Fibroblast of skin of right quadriceps (primary cell): ENCODE results near the gene HOXA4.
A peak's percentile ranks its signal among the peaks of the same experiment; 100 is the strongest.

ENCODE experiments used
- DNase-seq: peaks from one replicate; pipeline ENCODE4 v3.0.0-alpha.2; 2013

The HOXA4 gene

DNA sequence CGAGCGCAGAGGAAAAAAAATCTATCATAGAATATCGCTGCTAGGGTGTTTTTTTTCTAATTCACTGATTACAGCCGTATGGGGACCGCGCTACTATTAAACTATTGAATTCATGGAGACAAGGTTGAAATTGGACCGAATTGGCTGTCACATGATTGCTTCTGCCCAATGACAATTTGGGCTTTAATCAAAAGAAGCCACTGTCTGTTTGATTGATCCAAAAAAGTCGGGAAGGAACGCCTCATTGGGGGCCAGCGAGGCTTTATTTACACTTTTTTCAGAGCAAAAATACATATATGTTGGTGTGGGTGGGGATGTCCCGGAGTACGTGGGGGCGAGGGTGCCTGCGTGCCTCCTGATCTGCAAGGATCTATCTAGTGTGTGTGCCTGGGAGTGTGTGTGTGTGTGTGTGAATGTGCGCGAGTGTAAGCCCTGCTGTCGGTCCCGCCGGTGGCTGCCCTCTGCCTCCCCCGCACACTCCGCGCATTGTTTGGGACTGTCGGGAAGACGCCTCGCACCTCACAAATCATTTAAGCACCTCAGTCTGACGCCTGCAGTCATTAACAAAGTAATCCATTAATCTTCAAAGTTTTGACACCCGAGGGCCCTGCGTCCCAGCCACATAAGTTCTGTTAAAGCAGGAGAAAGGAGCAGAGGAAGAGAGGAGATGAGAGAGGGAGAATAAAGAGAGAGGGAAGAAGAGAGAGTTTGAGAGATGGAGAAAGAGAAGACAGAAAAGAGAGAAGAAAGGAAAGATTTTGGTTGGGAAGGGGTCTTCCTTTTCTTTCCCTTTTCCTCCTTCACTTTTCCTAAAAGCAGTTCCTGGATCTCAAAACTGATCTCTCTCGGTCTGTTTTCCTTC, 27.7 kb downstream of the HOXA4 start, which contains the start of gene HOXA2:
Gene HOXA2 (minus strand): TSS at position 103 of the 862 bp plus-strand sequence. CDS start 183 bp downstream, outside the sequence.
- no peak for DNase-seq

DNA sequence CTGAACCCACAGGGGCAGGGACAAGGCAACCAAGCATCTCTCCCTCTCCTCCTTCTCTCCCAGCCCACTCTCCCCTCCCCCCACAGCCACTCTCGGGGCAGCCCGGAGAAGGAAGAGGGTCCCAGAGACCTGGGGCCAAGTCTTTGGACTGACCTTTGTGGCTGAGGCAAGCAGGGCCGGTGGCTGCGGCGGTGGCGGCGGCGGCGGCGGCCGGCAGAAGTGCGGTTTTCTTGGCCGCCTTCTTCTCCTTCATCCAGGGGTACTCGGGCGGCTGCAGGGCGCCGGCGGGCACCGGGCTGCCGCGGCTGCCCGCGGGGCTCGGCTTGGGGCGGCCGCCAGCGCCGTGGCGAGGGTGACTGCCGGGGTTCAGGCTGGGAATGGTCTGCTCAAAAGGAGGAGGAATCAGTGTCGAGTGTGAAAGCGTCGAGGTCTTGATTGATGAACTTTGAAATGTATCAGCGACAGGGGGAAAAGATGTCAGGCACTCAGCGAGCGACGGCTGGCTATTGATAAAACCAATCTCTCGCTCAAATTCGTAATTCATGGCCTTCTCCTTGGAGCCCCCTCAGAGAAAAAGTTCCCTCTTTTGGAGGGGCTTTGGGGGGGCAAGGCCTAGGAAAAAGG, 28.5 kb downstream of the HOXA4 start:
- no peak for DNase-seq

DNA sequence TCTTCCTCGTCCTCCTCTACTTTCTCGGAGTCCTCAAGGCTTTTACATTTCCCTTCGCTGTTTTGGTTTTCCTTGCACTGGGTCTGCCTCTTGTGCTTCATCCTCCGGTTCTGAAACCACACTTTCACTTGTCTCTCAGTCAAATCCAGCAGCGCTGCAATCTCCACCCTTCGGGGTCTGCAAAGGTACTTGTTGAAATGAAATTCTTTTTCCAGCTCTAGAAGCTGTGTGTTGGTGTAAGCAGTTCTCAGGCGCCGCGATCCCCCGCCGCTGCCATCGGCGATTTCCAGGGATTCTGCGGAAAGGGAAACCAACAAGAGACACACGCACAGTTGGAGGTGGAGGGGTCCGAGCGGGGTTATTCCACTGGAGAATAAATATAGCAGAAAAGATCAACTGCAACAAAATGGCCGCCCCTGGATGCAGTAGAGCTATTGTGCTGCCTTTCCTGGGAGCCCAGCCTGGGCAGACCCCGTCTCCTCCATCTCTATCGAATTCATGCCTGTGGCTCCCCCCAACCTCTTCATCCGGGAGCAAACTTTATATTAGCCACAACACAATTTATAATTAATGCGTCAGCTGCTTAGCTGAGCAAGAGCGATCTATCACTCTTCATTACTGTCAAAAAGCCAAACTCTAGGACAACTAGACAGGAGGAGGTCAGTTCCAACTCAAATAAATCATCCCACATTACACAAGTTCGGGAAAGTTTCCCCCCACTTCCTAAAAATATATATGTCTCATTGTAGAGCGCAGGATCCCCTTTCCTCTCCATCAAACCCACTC, 29.2 kb downstream of the HOXA4 start:
- DNase-seq: no peak

DNA sequence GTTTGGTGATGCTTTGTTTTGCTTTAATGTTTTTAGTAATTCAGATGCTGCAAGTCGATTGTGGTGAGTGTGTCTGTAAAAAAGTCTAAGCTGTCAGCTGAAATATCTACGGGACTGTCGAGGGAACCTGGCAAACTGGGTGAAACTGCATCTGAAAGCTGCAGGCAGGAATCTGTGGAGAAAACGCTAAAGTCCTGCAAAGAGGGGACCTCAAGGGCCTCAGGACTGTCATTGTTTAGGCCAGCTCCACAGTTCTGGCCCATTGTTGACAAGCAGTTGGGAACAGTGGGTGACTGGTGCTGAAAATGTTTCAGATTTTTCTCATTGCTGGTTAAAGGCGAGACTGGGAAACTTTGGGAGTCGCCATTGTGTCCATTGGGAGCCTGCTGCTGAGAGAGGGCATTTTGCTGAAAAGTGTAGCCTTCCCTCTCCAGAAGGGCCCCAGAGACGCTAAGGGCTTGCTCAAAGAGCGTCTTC, 29.8 kb downstream of the HOXA4 start:
- no peak for DNase-seq

DNA sequence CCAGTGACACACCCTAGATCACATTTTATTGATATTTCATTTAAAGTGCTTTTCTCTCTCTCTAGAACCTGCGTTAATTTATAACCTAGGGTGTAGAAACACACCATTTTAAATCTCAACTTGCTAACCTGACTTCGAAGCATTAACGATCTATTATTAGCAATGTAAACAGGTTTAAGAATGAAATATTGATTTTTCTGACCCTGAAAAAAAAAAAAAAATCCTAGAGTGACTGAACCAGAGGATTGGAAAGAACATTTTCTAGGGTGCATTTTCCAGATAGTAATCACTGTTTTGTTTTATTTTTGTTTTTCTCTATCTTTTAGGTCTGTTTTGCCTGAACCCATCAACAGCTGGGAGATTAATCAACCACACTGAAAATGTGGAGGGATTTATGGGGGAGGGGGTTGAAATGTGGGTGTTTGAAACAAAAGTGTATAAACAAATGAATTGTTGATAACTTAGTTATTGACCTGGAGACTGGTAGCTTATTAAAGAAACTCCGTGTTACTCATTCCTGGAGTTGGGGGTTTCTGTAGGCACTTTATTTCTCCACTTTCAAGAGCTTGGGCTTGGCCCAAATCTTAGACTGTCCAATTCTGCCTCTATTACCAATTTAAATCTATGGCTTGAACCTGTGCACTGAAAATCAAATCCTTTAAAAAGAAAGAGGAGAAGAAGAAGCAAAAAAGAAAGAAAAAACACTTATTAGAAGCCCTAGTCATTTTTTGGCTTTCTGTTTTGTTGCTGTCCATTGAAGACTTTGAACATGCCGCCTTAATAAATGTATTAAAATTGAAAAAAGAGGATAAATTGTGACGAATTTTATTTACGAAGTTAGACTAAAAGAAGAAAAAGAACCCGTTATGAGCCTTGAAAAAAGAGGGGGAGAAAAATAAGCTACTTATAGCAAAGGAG, 30.8 kb downstream of the HOXA4 start:
- no peak for DNase-seq

DNA sequence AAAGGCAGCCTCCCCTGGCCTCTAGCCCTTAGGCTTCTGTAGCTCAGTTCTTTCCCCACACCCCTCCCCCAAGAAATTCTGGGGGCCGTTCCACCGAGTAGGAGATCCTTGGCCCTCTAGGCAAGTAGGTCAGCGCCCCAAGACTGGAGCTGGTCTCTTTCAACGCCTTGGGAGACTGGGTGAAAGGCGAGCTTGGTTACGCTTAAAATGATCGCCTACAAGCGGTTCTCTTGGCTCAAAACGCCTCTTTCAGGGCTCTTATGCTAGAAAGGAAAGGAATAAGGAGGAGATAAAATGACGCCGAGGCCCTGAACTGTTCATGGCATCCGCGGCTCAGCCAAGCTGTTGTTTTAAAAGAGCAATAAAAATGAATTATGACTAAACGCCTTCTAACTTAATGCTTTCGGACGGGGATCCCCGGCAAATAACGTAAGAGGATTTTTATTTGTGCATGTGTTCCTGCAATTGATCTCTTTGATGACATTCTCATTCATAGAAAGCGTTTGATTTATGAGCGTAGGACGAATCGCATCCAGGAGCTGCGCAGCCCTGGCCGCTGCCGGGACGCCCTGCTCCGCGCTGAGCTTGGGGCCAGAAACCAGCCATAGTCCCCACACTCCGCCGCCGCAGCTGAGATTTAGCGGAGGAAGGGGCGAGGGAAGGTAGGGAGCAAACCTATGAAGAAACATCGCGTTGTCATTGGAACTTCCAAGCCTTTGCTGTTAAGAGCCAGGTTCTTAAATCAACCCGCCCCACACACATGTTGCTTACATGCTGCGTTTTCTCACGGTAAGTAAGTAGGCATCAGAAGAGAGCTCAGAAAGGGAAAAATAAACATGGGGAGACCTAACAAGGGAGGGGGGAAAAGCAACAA, 31.7 kb downstream of the HOXA4 start:
- DNase-seq: peak; percentile 79

DNA sequence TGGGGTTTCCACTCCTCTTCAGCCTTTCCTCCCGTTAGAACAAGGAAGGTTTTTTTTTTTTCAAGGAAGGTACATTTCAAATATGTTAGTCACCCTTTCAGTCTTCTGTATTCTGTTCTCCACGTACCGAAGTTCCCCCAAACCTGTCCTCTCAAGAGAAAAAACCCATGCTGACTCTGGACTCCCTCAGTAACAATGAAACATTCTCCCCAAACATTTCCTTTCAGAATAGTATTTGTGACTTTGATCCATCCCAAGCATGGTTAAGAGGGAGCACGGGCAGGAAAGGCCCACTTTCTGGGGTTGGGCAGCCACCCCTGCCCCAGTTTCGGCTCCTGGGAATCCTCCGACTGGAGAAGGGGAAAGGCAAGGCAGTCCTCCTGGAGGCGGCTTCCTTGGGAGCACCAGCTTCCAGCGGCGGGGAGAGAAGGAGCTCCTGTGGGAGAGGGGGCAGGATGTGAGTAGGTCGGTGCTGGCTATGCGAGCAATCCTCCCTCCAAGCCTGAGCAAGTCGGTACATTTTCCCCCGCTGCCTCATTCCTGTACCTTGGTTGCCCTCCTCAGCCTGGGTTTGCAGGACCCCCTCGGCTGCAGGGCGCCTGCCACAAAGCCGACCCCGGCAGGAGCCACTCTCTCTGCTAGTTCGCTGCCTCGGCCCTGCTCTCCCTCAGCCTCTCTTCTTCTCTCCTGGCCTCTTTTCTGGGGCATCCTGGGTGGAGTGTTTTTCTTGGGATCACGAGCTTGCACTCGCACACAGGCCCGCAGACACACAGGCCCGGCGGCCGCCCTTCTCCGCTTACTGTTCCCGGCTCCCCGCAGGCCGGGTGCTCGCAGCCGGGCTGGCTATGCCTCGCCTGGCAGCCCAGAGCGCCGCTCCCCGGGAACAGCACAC, 32.6 kb downstream of the HOXA4 start:
- DNase-seq: peak; percentile 29

DNA sequence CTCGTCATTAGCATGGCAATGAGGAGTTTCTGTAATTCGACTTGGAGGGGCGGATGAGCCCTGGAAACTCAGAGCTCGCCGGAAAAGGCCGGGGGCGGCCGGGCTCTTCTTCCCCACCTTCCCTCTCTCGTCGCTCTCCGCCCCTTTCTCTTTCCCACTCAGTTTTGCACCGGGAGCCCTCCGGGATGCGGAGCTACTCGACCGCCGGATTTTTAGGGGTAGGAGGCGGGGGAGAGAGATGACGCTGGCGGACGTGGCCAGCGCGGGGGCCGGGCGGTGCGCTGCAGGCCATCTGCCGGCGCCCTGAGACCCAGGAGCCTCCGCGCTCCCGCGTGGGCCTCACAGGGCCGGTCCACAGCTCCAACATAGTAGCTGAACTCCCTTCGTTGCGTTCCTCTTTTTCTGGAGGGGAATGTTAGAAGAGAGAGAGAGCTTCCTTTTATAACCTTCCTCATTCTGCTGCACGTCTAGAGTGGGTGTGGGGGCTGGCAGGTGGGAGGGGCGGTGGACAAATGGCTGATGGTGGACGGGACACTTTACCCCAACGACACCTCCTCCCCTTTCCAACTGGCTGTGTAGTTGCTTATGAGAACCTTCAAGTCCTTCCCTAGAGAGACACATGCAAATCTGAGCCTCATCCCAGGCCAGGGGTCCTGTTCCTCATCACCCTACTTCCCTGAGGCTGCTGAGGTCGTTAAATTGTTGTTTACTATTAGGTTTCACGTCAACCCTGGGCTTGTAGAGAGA, 33.6 kb downstream of the HOXA4 start:
- peak; percentile 26 for DNase-seq

DNA sequence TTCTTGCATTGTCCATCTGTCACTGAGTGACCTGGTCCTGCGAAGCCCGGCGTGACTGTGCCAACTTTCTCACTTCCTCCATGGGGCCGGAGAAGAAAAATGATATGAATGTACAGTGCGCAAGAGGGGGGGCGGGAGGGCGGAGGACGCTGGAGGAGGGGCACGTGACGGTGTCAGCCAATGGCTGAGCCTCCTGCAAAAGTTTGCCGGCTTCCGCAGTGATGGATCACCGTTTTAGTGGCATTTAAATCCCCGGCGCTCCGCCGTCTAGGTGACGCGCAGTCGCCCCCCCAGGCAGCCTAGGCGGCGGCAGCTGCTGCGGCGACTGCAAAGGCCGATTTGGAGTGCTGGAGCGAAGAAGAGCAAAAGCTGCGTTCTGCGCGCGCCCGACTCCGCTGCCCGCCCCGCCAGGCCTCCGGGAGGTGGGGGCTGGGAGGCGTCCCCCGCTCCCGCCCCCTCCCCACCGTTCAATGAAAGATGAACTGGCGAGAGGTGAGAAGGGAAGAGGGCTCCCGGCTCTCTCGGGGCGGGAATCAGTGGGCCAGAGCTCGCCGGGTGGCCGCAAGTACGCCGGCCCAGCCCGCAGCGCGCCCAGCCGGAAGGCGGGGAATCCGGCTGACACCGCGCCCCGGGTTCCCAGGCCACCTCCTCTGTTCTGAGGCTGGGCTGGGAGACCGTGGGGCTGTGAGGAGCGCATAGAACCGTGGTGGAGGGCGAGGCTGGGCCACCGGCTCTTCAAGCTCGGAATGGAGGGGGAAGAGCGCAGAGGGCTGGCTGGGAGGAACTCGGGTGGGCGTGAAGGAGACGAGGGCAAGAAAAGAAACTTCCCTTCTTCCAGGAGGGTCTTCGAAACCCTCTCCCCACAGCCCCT, 34.4 kb downstream of the HOXA4 start, which contains the start of gene HOXA1:
Gene HOXA1 (minus strand): TSS at position 104 of the 871 bp plus-strand sequence. CDS start 88 bp downstream, at position 16.
- DNase-seq: peak; percentile 88

DNA sequence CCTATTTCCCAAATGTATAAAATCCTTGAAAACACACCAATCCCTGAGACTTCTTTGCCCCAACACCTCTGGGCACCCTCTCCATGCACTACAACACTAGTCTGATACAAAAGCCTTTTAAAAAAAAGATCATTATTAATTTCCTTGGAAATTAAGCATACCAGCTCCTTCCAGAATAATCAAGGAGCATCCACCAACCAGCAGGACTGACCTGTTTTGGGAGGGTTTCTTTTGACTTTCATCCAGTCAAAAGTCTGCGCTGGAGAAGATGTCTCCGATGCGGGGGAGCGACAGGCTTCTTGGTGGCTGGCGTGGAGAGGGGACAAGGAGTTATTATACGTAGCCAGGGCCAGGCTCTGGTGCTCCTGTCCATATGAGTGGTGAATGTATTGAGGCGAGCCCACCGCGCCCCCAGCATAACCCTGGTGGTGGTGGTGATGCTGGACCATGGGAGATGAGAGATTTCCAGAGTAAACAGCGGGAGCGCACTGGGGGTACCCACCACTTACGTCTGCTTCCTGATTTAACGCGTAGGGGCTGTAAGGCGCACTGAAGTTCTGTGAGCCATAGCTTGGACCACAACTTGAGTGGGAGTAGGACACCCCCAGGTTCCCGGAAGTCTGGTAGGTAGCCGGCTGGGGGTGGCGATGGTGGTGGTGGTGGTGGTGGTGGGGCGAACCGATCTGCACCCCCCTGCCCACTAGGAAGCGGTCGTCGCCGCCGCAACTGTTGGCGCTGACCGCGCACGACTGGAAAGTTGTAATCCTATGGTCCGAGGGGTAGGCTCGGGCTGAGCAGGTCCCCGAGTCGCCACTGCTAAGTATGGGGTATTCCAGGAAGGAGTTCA, 35.3 kb downstream of the HOXA4 start:
- DNase-seq: no peak

DNA sequence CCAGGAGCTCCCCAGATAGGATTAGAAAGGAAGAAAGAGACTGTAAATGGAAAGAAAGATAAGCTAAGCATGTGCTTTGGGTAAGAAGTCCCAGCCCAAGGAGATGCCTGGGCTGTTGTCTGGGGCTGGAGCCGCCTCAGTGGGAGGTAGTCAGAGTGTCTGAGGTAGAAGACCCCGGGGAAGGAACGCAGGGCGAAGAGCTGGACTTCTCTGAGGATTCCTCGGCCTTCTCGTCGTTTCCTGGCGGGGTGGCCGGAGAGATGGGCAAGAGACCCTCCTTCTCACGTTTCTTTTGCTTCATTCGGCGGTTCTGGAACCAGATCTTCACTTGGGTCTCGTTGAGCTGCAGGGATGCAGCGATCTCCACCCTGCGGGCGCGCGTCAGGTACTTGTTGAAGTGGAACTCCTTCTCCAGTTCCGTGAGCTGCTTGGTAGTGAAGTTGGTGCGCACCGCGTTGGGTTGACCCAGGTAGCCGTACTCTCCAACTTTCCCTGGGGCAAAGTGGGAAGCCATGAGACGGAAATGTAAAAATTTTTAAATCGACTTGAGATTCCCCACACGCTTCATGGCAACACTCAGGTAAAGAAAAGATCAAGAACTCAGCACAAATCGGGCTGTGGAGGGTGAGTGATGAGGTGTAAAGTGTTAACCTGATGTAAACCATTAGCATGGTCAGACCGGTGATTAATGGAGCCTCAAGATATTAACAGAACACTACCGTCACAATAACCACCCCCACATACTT, 36.1 kb downstream of the HOXA4 start:
- DNase-seq: no peak

DNA sequence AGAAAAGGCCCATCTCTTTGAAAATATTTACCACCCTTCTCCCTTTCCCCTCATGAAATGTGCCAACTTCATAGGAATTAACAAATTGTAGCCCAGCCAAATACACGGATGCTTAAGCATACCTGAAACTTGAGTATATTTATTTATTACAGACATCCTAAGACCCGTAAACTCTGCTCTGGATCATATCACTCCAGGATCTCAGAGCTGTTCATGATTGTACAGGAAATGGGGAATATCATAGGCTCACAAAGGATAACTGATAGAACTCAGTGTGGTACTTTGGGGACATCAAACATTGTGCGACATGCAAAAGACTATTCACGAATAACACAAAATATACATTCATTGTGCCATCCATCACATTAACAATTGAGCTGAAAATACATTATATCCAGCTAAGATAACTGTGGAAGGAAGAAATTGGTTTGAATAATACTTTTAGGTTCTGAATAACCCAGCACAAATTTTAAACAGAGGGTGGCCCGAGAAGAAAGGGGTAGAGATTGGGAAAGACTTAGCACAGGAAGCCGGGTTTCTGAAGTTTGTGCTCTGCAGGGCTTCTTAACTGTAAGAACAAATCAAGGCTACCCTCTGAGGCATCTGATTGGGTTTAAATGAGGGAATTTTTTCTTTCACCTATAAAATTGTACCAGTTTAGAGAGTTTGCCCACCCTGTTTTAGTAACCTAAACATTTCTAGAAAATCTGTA, 37.2 kb downstream of the HOXA4 start:
- DNase-seq: no peak

DNA sequence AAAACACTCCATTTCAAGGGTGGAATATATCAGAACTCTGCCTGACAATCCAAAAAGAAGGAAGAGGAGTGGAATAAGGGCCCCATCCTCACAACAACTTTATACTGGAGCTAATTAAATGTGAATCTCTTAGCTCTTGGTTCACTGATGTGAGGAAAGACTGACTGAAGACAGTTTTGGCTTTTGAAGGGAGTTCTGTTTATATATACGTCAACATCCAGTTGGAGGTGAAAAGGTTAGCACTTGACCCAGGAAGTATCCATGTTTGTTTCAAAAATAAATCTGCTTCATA, 37.8 kb downstream of the HOXA4 start:
- DNase-seq: no peak

DNA sequence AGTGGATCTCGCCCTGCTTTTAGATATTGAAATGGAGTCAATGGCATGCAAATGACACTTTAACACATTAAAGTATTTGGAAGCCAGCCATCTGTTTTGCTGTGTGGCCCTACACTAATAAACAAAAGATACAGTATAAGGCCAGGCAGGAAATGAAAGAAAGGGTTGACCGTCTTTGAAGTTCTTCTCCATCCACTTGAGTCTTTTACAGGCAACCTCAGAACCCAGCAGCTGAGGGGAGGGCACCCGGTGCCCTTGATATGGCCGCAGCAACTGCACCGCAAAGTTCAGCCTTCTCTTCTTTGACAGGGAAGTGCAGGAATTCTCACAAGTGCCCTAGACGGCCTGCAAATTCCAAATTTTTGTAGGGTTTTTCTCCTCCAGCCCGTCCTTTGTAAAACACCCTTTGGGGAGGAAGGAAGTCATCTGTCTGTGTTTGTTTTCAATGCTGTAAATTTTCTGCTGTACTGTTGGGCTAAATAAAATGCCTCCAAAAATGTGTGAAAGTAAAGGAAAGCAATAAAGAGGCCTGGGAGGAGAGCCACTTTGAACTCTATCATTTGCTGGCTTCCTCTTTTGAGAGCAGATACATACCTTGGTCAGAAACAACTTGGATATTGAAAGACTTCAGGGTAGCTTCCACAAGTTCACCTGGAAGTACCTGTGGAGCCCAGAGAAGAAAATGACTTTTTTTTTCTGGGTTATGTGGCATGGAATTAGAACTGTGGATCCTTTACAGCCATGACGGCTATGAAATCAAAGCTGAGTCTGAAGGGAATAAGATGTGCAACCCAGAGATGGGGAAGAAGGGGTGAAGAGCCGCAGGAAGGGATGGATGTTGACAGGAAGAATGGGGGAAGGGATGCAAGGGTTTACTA, 38.4 kb downstream of the HOXA4 start:
- DNase-seq: no peak

DNA sequence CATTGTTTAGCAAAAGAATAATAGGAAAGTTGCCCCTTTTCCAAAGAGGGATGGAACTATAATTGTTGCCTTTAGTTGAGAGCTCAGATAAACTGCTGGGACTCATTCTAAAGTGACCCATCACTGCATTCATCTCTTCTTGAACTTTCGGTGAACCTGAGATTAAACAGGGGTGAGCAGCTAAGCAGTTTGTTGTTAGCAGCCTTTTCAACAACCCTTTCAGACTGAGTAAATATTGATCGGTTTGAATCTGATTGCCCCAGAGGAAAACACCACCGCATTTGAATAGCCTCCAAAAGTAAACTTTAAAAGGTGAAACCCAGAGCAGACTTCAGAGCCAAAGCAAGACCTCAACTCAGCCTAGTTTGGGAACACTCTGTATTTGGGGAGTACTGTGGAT, 39.5 kb downstream of the HOXA4 start:
- no peak for DNase-seq
